Measurements from ENCODE around the gene TCF3. TPM values are rescaled to one million over a fixed set of nuclear protein-coding genes. Genes with fewer than 3 reads are reported as not detected.

TCF3 gene
- polyA plus RNA-seq, 3 donors, result 2.4 to 36.2 (median 3.3) TPM

DNA sequence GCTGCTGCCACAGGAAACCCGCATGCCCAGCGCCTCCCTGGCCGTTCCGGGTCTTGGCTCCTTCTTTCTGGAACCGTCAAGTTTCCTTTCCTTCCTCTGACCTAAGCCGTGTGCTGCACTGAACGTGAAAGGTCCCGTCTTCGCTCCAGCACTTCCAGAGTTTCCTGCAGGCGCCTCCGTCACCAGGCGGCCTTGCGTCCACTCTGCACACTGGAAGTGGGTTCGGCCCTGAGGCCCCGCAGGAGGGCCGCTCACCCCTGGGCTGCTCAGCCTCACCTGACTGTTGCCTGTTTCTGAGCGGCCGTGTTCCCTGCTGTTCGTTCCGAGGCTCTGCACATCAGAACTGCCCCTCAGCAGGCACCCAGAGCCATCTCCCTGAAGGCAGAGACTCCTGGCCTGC, 72.0 kb downstream of the TCF3 start:
- Histone ChIP-seq H3K9ac (ENCODE audit: insufficient read depth, low read length, poor library complexity, severe bottlenecking) (no peak overlapping the region), H4K20me1 (ENCODE audit: insufficient read depth, low read length) (peaks cover 2% of the 10 kb centered on the region), H2AFZ (ENCODE audit: insufficient read depth, low read depth, low read length, poor library complexity, severe bottlenecking) (no peak overlapping the region), H3K27me3 (ENCODE audit: control insufficient read depth in 2 of 2, insufficient read depth in 2 of 2, low read length in 2 of 2) (no peaks in the 10 kb centered on the region), H3K36me3 (replicated peaks in 1 of 2; ENCODE audit: control insufficient read depth in 1 of 2, insufficient read depth in 2 of 2, low read length in 2 of 2) (peaks cover 67 to 80% of the 10 kb centered on the region in 2 donors), H3K9me3 (replicated peaks in 1 of 2; ENCODE audit: control insufficient read depth in 1 of 2, insufficient read depth in 1 of 2, low read length in 2 of 2) (no peaks in the 10 kb centered on the region), H3K79me2 (ENCODE audit: insufficient read depth, low read length) (peaks cover under 1% of the 10 kb centered on the region), H3K4me3 (replicated peaks in 1 of 3; ENCODE audit: low read depth in 2 of 3, low read length in 3 of 3) (no peak overlapping the region), H3K4me2 (replicated peaks; ENCODE audit: extremely low read depth, low read length, poor library complexity, severe bottlenecking) (no peak overlapping the region), H3K27ac (ENCODE audit: low read depth in 1 of 2, low read length in 2 of 2) (no peak overlapping the region), H3K4me1 (ENCODE audit: control insufficient read depth in 1 of 2, insufficient read depth in 2 of 2, low read length in 2 of 2) (no peaks in the 10 kb centered on the region)
- 94% methylated on average over 20 of the region's 20 CpGs for WGBS (ENCODE audit: insufficient coverage)
- TF ChIP-seq, protein P1, sequence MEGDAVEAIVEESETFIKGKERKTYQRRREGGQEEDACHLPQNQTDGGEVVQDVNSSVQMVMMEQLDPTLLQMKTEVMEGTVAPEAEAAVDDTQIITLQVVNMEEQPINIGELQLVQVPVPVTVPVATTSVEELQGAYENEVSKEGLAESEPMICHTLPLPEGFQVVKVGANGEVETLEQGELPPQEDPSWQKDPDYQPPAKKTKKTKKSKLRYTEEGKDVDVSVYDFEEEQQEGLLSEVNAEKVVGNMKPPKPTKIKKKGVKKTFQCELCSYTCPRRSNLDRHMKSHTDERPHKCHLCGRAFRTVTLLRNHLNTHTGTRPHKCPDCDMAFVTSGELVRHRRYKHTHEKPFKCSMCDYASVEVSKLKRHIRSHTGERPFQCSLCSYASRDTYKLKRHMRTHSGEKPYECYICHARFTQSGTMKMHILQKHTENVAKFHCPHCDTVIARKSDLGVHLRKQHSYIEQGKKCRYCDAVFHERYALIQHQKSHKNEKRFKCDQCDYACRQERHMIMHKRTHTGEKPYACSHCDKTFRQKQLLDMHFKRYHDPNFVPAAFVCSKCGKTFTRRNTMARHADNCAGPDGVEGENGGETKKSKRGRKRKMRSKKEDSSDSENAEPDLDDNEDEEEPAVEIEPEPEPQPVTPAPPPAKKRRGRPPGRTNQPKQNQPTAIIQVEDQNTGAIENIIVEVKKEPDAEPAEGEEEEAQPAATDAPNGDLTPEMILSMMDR (IDR thresholded peaks at IDR 0.05), result no peak
- Mint-ChIP-seq H3K4me3 (no peak overlapping the region), H3K27ac (peak overlapping the region in 1 of 7 donors; percentile 56), H3K9me3 (peaks cover 0 to 5% (median 0%) of the 10 kb centered on the region in 7 donors), H3K4me1 (no peaks in the 10 kb centered on the region), H3K36me3 (peaks cover 56 to 81% of the 10 kb centered on the region in 2 donors), H3K27me3 (ENCODE audit: low read depth in 3 of 3) (peaks cover 0 to 2% (median 0%) of the 10 kb centered on the region in 3 donors)
- DNase-seq, result no peak
- intact Hi-C loops (cut with micrococcal nuclease), result no loop called here

DNA sequence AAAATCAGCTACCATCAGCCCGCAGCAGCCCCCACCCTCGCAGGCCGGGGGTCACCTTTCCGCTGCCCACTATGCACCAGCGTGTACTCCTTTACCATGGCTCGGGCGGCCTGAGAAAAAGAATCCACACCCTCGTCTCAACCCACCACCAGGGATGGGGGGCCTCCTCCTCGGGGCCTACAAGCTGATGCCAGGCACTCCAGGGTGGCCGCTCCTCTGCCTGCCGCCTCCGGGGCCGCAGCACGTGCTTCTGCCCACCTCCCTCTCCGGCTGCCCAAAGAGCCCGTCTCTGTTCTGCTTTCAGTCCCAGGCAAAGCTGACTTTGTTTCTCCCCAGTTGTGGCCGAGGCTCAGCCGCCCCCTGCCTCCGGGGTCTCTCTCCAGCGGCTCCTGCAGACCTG, 73.2 kb downstream of the TCF3 start:
- no peaks in the 10 kb centered on the region for H4K20me1 ChIP-seq (ENCODE audit: insufficient read depth, low read length)
- H3K79me2 ChIP-seq (ENCODE audit: insufficient read depth, low read length), result no peaks in the 10 kb centered on the region
- no peak overlapping the region for H2AFZ ChIP-seq (ENCODE audit: insufficient read depth, low read depth, low read length, poor library complexity, severe bottlenecking)
- no peak overlapping the region for H3K27ac ChIP-seq (ENCODE audit: low read depth in 1 of 2, low read length in 2 of 2)
- no peak overlapping the region for H3K4me3 ChIP-seq (replicated peaks in 1 of 3; ENCODE audit: low read depth in 2 of 3, low read length in 3 of 3)
- H3K9me3 Mint-ChIP-seq, result peaks cover 0 to 5% (median 0%) of the 10 kb centered on the region in 7 donors
- peaks cover 0 to 2% (median 0%) of the 10 kb centered on the region in 3 donors for H3K27me3 Mint-ChIP-seq (ENCODE audit: low read depth in 3 of 3)
- DNase-seq, result no peak
- 96% methylated on average over 19 of the region's 20 CpGs for WGBS (ENCODE audit: insufficient coverage)
- no peaks in the 10 kb centered on the region for H3K27me3 ChIP-seq (ENCODE audit: control insufficient read depth in 2 of 2, insufficient read depth in 2 of 2, low read length in 2 of 2)
- H3K36me3 Mint-ChIP-seq, result peaks cover 50 to 72% of the 10 kb centered on the region in 2 donors
- H3K27ac Mint-ChIP-seq, result peak overlapping the region in 3 of 7 donors; percentile 37 to 54 (median 42)
- no peak overlapping the region for H3K9ac ChIP-seq (ENCODE audit: insufficient read depth, low read length, poor library complexity, severe bottlenecking)
- H3K4me3 Mint-ChIP-seq, result no peak overlapping the region
- intact Hi-C loops (cut with micrococcal nuclease), result no loop called here
- TF ChIP-seq, protein P1 (IDR thresholded peaks at IDR 0.05), result no peak
- H3K36me3 ChIP-seq (replicated peaks in 1 of 2; ENCODE audit: control insufficient read depth in 1 of 2, insufficient read depth in 2 of 2, low read length in 2 of 2), result peaks cover 65 to 70% of the 10 kb centered on the region in 2 donors
- no peaks in the 10 kb centered on the region for H3K4me1 Mint-ChIP-seq
- H3K4me1 ChIP-seq (ENCODE audit: control insufficient read depth in 1 of 2, insufficient read depth in 2 of 2, low read length in 2 of 2), result no peaks in the 10 kb centered on the region
- no peak overlapping the region for H3K4me2 ChIP-seq (replicated peaks; ENCODE audit: extremely low read depth, low read length, poor library complexity, severe bottlenecking)
- H3K9me3 ChIP-seq (replicated peaks in 1 of 2; ENCODE audit: control insufficient read depth in 1 of 2, insufficient read depth in 1 of 2, low read length in 2 of 2), result no peaks in the 10 kb centered on the region
